ENCODE measurements around the gene FOXL3.

- no peak for TF ChIP-seq CTCF (IDR thresholded peaks at IDR 0.05 in 4 of 5, conservative IDR thresholded peaks at IDR 0.05 in 1 of 5)
- no peak for TF ChIP-seq POLR2A (IDR thresholded peaks at IDR 0.05)
These were observed 7.3 kb upstream of the FOXL3 start for GRCh38 chr7:282621-283020.
